Fibroblast of lung (primary cell): Measurements from ENCODE around the gene POU2F1. TPM values are rescaled to one million over a fixed set of nuclear protein-coding genes. Genes with fewer than 3 reads are reported as not detected.

Experiments
- DNase-seq, 2 donors: peaks; one replicate each; pipeline versions ENCODE4 v3.0.0 to v3.0.0-alpha.2; 2010; ENCODE audit warnings: low read depth in 2 of 2
- H2AFZ ChIP-seq: 2 replicates; pipeline ENCODE4 v1.5.1; 2012; ENCODE audit warnings: low read length, control low read depth, inconsistent platforms
- H3K27ac ChIP-seq: 2 replicates; pipeline ENCODE4 v1.5.1; 2011; ENCODE audit warnings: low read length, control low read depth; ENCODE audit not compliant: insufficient read depth
- H3K27me3 ChIP-seq: 2 replicates; pipeline ENCODE4 v1.5.1; 2011; ENCODE audit warnings: mild to moderate bottlenecking, low read length; ENCODE audit not compliant: control insufficient read depth, insufficient read depth
- H3K36me3 ChIP-seq: 2 replicates; pipeline ENCODE4 v1.5.1; 2011; ENCODE audit warnings: low read length; ENCODE audit not compliant: control insufficient read depth, insufficient read depth
- H3K4me1 ChIP-seq: 2 replicates; pipeline ENCODE4 v1.5.1; 2011; ENCODE audit warnings: low read length; ENCODE audit not compliant: control insufficient read depth, insufficient read depth; ENCODE audit errors: extremely low read depth
- H3K4me2 ChIP-seq: 2 replicates; pipeline ENCODE4 v1.5.1; 2011; ENCODE audit warnings: low read length, control low read depth; ENCODE audit not compliant: insufficient read depth; ENCODE audit errors: extremely low read depth
- H3K4me3 ChIP-seq, 4 experiments: fragments of 200-600 bp in 1 of 4; sonication (generic) in 1 of 4; replicated peaks in 1 of 4; 2 replicates each; pipeline ENCODE4 v1.5.1; 2011 to 2016; ENCODE audit warnings: low read length in 4 of 4, low read depth in 3 of 4, mild to moderate bottlenecking in 3 of 4, control low read depth in 2 of 4, inconsistent platforms in 1 of 4, mixed read lengths in 1 of 4; ENCODE audit not compliant: insufficient read depth in 1 of 4; ENCODE audit errors: control extremely low read depth in 1 of 4
- H3K79me2 ChIP-seq: 2 replicates; pipeline ENCODE4 v1.5.1; 2012; ENCODE audit warnings: mild to moderate bottlenecking, low read length, inconsistent platforms; ENCODE audit not compliant: control insufficient read depth, insufficient read depth
- H3K9ac ChIP-seq: 2 replicates; pipeline ENCODE4 v1.5.1; 2011; ENCODE audit warnings: mild to moderate bottlenecking, low read length, control low read depth; ENCODE audit not compliant: insufficient read depth
- H3K9me3 ChIP-seq: 2 replicates; pipeline ENCODE4 v1.5.1; 2012; ENCODE audit warnings: low read depth, low read length; ENCODE audit not compliant: control insufficient read depth, insufficient read depth
- H4K20me1 ChIP-seq: 2 replicates; pipeline ENCODE4 v1.5.1; 2011; ENCODE audit warnings: low read length; ENCODE audit not compliant: control insufficient read depth, insufficient read depth; ENCODE audit errors: extremely low read depth
- CTCF ChIP-seq, 2 donors: IDR thresholded peaks in 1 of 2; conservative IDR thresholded peaks in 1 of 2; 1 replicate in 1 of 2; 2 replicates in 1 of 2; pipeline ENCODE4 v1.5.1; 2011 to 2012; ENCODE audit warnings: low read length in 2 of 2, control low read depth in 1 of 2, inconsistent platforms in 1 of 2, low read depth in 1 of 2, mild to moderate bottlenecking in 1 of 2
- EZH2 ChIP-seq: IDR thresholded peaks from 2 replicates; pipeline ENCODE4 v1.5.1; 2012; ENCODE audit warnings: low read length, control low read depth, mild to moderate bottlenecking; ENCODE audit errors: missing control alignments
- polyA plus RNA-seq, 2 donors: library from polyadenylated mRNA; depleted of rRNA in 1 of 2; stranded (reverse) in 1 of 2; unstranded in 1 of 2; fragments of >200 nt; gene quantifications; 2 replicates each; pipeline ENCODE4 v1.2.1, GENCODE V29; 2011 to 2012; ENCODE audit warnings: missing spikeins in 1 of 2
- total RNA-seq: library from RNA; depleted of rRNA; stranded (reverse); fragments of >200 nt; gene quantifications from 2 replicates; pipeline ENCODE4 v1.2.1, GENCODE V29; 2014

POU2F1 gene
- total and polyA plus RNA-seq, 2 donors (not counting 1 experiment from before 2014, with no cell fraction given): 3.5 to 4.3 TPM

GRCh38 chr1:167272369-167272957, 51.8 kb downstream of the POU2F1 start:
- no peaks in the 10 kb centered on the region for H3K79me2 ChIP-seq
- H3K4me2 ChIP-seq: no peak overlapping the region
- no peak for DNase-seq
- no peak overlapping the region for H3K4me3 ChIP-seq
- no peak overlapping the region for H2AFZ ChIP-seq
- H3K36me3 ChIP-seq: no peaks in the 10 kb centered on the region
- H3K27ac ChIP-seq: no peak overlapping the region
- no peaks in the 10 kb centered on the region for H3K27me3 ChIP-seq
- TF ChIP-seq EZH2 (no peak), CTCF (conservative IDR thresholded peaks at IDR 0.05 in 1 of 2, IDR thresholded peaks at IDR 0.05 in 1 of 2; ENCODE audit: low read depth in 1 of 2, low read length in 2 of 2) (no peak)
- no peaks in the 10 kb centered on the region for H3K4me1 ChIP-seq
- no peaks in the 10 kb centered on the region for H3K9me3 ChIP-seq
- no peak overlapping the region for H3K9ac ChIP-seq
- no peaks in the 10 kb centered on the region for H4K20me1 ChIP-seq

DNA sequence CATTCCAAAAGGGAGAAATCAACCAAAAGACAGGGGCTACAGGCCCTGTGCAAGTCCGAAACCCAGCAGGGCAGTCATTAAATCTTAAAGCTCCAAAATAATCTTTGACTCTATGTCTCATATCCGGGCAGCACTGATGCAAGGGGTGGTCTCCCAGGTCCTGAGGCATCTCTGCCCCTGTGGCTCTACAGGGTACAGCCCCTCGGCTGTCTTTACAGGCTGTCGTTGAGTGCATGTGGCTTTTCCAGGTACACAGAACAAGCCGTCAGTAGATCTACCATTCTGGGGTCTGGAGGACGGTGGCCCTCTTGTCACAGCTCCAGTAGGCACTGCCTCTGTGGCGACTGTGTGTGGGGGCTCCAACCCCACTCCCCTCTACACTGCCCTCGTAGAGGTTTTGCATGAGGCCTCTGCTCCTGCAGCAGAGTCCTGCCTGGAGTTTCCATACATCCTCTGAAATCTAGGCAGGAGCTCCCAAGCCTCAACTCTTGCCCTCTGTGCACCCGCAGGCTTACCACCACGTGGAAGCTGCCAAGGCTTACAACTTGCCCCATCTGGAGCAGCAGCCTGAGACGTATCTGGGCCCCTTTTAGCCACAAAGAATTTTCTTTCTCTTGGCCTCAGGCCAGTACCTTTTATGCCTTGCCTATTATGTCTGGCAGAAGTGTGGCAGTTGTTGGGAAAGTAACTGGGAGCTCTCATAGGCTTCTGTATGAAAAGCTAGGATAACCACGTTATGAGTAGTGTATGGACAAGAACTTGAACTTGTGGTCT, 52.5 kb downstream of the POU2F1 start:
- no peaks in the 10 kb centered on the region for H3K4me1 ChIP-seq
- no peaks in the 10 kb centered on the region for H3K27me3 ChIP-seq
- TF ChIP-seq EZH2: no peak
- no peak for TF ChIP-seq CTCF (conservative IDR thresholded peaks at IDR 0.05 in 1 of 2, IDR thresholded peaks at IDR 0.05 in 1 of 2; ENCODE audit: low read depth in 1 of 2, low read length in 2 of 2)
- H3K79me2 ChIP-seq: no peaks in the 10 kb centered on the region
- H3K4me2 ChIP-seq: no peak overlapping the region
- no peak overlapping the region for H2AFZ ChIP-seq
- H3K4me3 ChIP-seq: no peak overlapping the region
- no peaks in the 10 kb centered on the region for H3K36me3 ChIP-seq
- no peak overlapping the region for H3K27ac ChIP-seq
- H4K20me1 ChIP-seq: no peaks in the 10 kb centered on the region
- H3K9ac ChIP-seq: no peak overlapping the region
- peak; percentile 65 to 75 for DNase-seq
- no peaks in the 10 kb centered on the region for H3K9me3 ChIP-seq

DNA sequence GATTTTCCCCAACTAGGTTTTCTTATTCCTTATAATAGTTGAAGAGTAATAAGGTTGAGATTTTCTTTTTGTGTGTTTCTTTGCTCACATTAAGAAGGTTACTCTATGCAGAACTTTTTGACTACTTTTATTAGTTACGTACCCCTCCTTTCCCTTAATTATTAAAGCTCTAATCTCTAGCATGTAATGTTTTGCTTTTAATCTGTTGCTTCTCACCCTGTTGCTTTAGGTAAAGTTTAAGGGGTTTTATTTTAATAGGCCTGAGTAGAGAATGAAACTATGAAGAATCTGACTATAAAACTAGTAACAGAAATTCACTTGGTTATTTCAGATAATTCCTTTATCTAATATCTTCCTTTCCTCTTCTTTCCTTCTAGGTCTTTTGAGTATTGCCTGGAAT, 53.4 kb downstream of the POU2F1 start:
- TF ChIP-seq EZH2 (no peak), CTCF (conservative IDR thresholded peaks at IDR 0.05 in 1 of 2, IDR thresholded peaks at IDR 0.05 in 1 of 2; ENCODE audit: low read depth in 1 of 2, low read length in 2 of 2) (no peak)
- DNase-seq: no peak
- Histone ChIP-seq H3K27ac (no peak overlapping the region), H3K4me2 (no peak overlapping the region), H3K36me3 (no peaks in the 10 kb centered on the region), H3K4me3 (no peak overlapping the region), H3K4me1 (no peaks in the 10 kb centered on the region), H3K9me3 (no peaks in the 10 kb centered on the region), H4K20me1 (no peaks in the 10 kb centered on the region), H2AFZ (no peak overlapping the region), H3K27me3 (no peaks in the 10 kb centered on the region), H3K9ac (no peak overlapping the region), H3K79me2 (no peaks in the 10 kb centered on the region)
